H1 (cell line): ENCODE data around the gene ZFP36L2. TPM values are rescaled to one million over a fixed set of nuclear protein-coding genes. Genes with fewer than 3 reads are reported as not detected.

Experiments used
- CTCF ChIA-PET: fragments of 300-600 bp; sonication (Branson Sonifier 250); formaldehyde crosslinking; loops from one replicate; lab custom pipeline; 2021; ENCODE audit not compliant: partially characterized antibody; lab: Charles Lee
- POLR2A ChIA-PET: fragments of 300-600 bp; sonication (Branson Sonifier 250); formaldehyde crosslinking; loops from one replicate; lab custom pipeline; 2021; ENCODE audit warnings: inconsistent platforms; ENCODE audit not compliant: partially characterized antibody; lab: Charles Lee
- DNase-seq, 2 experiments: peaks; one replicate each; pipeline versions ENCODE4 v3.0.0 to v3.0.0-alpha.2; 2010 to 2022; ENCODE audit warnings: low spot score in 2 of 2, low read depth in 1 of 2, mixed read lengths in 1 of 2
- FAIRE-seq: peaks from 2 replicates; lab custom pipeline; 2011; peaks lifted over from hg19 to GRCh38; lab: Jason Lieb, UNC
- H2AFZ ChIP-seq: 2 replicates; pipeline ENCODE4 v1.8.1; 2012; ENCODE audit warnings: low read length, inconsistent platforms
- H2AK5ac ChIP-seq: 2 replicates; pipeline ENCODE4 v1.6.1; 2013; ENCODE audit warnings: low read depth, low read length
- H2BK120ac ChIP-seq: replicated peaks from 2 replicates; pipeline ENCODE3; 2013; ENCODE audit warnings: low read depth, low read length, inconsistent platforms
- H2BK12ac ChIP-seq: 2 replicates; pipeline ENCODE4 v1.6.1; 2013; ENCODE audit warnings: low read depth, low read length
- H2BK15ac ChIP-seq: 2 replicates; pipeline ENCODE4 v1.6.1; 2013; ENCODE audit warnings: low read length
- H2BK20ac ChIP-seq: 2 replicates; pipeline ENCODE4 v1.6.1; 2013; ENCODE audit warnings: low read length
- H2BK5ac ChIP-seq: 2 replicates; pipeline ENCODE4 v1.6.1; 2013; ENCODE audit warnings: low read depth, low read length
- H3K14ac ChIP-seq: 2 replicates; pipeline ENCODE4 v1.6.1; 2013; ENCODE audit warnings: inconsistent platforms; ENCODE audit not compliant: insufficient read length
- H3K18ac ChIP-seq: 2 replicates; pipeline ENCODE4 v1.6.1; 2013; ENCODE audit warnings: low read length; ENCODE audit errors: extremely low read depth
- H3K23ac ChIP-seq: 2 replicates; pipeline ENCODE4 v1.6.1; 2013; ENCODE audit warnings: inconsistent platforms; ENCODE audit not compliant: insufficient read length
- H3K23me2 ChIP-seq: 2 replicates; pipeline ENCODE4 v1.6.1; 2013; ENCODE audit warnings: low read depth, low read length
- H3K27ac ChIP-seq: 2 replicates; pipeline ENCODE4 v1.6.1; 2011; ENCODE audit warnings: low read depth, low read length, inconsistent platforms
- H3K27me3 ChIP-seq, 4 experiments: replicated peaks in 1 of 4; 1 replicate in 1 of 4; 2 replicates in 3 of 4; pipeline versions ENCODE4 v1.6.1 to v1.8.1; 2011 to 2013; ENCODE audit warnings: low read length in 3 of 4, mild to moderate bottlenecking in 3 of 4, inconsistent platforms in 2 of 4, mixed read lengths in 2 of 4, moderate library complexity in 1 of 4; ENCODE audit not compliant: control insufficient read depth in 3 of 4, insufficient read depth in 3 of 4; ENCODE audit errors: extremely low read depth in 1 of 4
- H3K36me3 ChIP-seq, 4 experiments: 2 replicates each; pipeline versions ENCODE4 v1.6.1 to v1.8.1; 2011 to 2013; ENCODE audit warnings: mild to moderate bottlenecking in 4 of 4, low read length in 3 of 4, moderate library complexity in 2 of 4, control low read depth in 1 of 4, inconsistent platforms in 1 of 4; ENCODE audit not compliant: insufficient read depth in 4 of 4, control insufficient read depth in 2 of 4
- H3K4ac ChIP-seq: replicated peaks from 2 replicates; pipeline ENCODE3; 2013; ENCODE audit warnings: low read length, low read depth, mixed read lengths, inconsistent platforms; ENCODE audit not compliant: insufficient read length
- H3K4me1 ChIP-seq, 4 experiments: replicated peaks in 1 of 4; 1 replicate in 1 of 4; 2 replicates in 3 of 4; pipeline versions ENCODE4 v1.6.1 to v1.8.1; 2011 to 2013; ENCODE audit warnings: low read length in 3 of 4, inconsistent platforms in 2 of 4, mixed read lengths in 1 of 4; ENCODE audit not compliant: insufficient read depth in 4 of 4, control insufficient read depth in 3 of 4
- H3K4me2 ChIP-seq, 2 experiments: 2 replicates each; pipeline versions ENCODE4 v1.6.1 to v1.8.1; 2011 to 2013; ENCODE audit warnings: low read depth in 2 of 2, low read length in 2 of 2, control low read depth in 1 of 2, inconsistent platforms in 1 of 2, mild to moderate bottlenecking in 1 of 2; ENCODE audit not compliant: insufficient read depth in 1 of 2
- H3K4me3 ChIP-seq, 4 experiments: fragments of 200-600, 300-600 bp in 1 of 4; sonication (generic), shearing (Covaris generic), sonication (Bioruptor Twin) in 1 of 4; 2 replicates each; pipeline versions ENCODE4 v1.5.1 to v1.8.1; 2011 to 2016; ENCODE audit warnings: low read length in 4 of 4, low read depth in 3 of 4, control low read depth in 2 of 4, inconsistent platforms in 2 of 4, mild to moderate bottlenecking in 2 of 4, mixed read lengths in 1 of 4, moderate library complexity in 1 of 4; ENCODE audit not compliant: insufficient read depth in 2 of 4; ENCODE audit errors: extremely low read depth in 1 of 4
- H3K56ac ChIP-seq: replicated peaks from 2 replicates; pipeline ENCODE3; 2013; ENCODE audit warnings: low read depth, mild to moderate bottlenecking, mixed read lengths, low read length, inconsistent platforms; ENCODE audit not compliant: insufficient read length
- H3K79me1 ChIP-seq: 2 replicates; pipeline ENCODE4 v1.6.1; 2013; ENCODE audit warnings: low read depth, low read length, control low read depth
- H3K79me2 ChIP-seq, 2 experiments: 2 replicates each; pipeline versions ENCODE4 v1.6.1 to v1.8.1; 2012 to 2013; ENCODE audit warnings: low read length in 2 of 2, mild to moderate bottlenecking in 2 of 2, inconsistent platforms in 1 of 2; ENCODE audit not compliant: insufficient read depth in 2 of 2, control insufficient read depth in 1 of 2
- H3K9ac ChIP-seq, 4 experiments: replicated peaks in 1 of 4; 1 replicate in 1 of 4; 2 replicates in 3 of 4; pipeline versions ENCODE4 v1.6.1 to v1.8.1; 2011 to 2013; ENCODE audit warnings: low read depth in 3 of 4, low read length in 3 of 4, control low read depth in 2 of 4, mild to moderate bottlenecking in 2 of 4, moderate library complexity in 2 of 4, inconsistent platforms in 1 of 4; ENCODE audit errors: extremely low read depth in 1 of 4
- H3K9me3 ChIP-seq, 2 experiments: 2 replicates each; pipeline versions ENCODE4 v1.6.1 to v1.8.1; 2012 to 2013; ENCODE audit warnings: mild to moderate bottlenecking in 2 of 2, moderate library complexity in 2 of 2, control low read depth in 1 of 2, inconsistent platforms in 1 of 2, low read depth in 1 of 2, low read length in 1 of 2, mixed read lengths in 1 of 2; ENCODE audit not compliant: insufficient read depth in 2 of 2
- H4K20me1 ChIP-seq, 2 experiments: replicated peaks in 1 of 2; 2 replicates each; pipeline versions ENCODE3 to v1.8.1; 2011 to 2013; ENCODE audit warnings: inconsistent platforms in 2 of 2, low read length in 2 of 2, mild to moderate bottlenecking in 1 of 2; ENCODE audit not compliant: insufficient read depth in 2 of 2, control insufficient read depth in 1 of 2
- H4K5ac ChIP-seq: 2 replicates; pipeline ENCODE4 v1.6.1; 2013; ENCODE audit warnings: low read length, low read depth, mixed read lengths, inconsistent platforms; ENCODE audit not compliant: insufficient read length
- H4K8ac ChIP-seq: 2 replicates; pipeline ENCODE4 v1.8.0; 2013; ENCODE audit warnings: mild to moderate bottlenecking, moderate library complexity, low read length, inconsistent platforms; ENCODE audit not compliant: insufficient read depth; ENCODE audit errors: extremely low read depth
- H4K91ac ChIP-seq: replicated peaks from 2 replicates; pipeline ENCODE3; 2013; ENCODE audit warnings: low read length, mixed read lengths, inconsistent platforms; ENCODE audit not compliant: insufficient read length
- BRCA1 ChIP-seq: IDR thresholded peaks from 2 replicates; pipeline ENCODE4 v1.6.1; 2012; ENCODE audit warnings: low read depth, low read length, improper control_type of control experiment
- JUN ChIP-seq: IDR thresholded peaks from 2 replicates; pipeline ENCODE4 v1.6.1; 2011; ENCODE audit warnings: low read depth, mild to moderate bottlenecking, improper control_type of control experiment, low read length
- KDM5A ChIP-seq: fragments of 200-600 bp; IDR thresholded peaks from 2 replicates; pipeline ENCODE4 v1.7.1; 2012; ENCODE audit warnings: mild to moderate bottlenecking, low read length, inconsistent platforms, mixed read lengths
- POLR2A ChIP-seq, 2 experiments: IDR thresholded peaks; 1 replicate in 1 of 2; 2 replicates in 1 of 2; pipeline ENCODE4 v1.6.1; 2011; ENCODE audit warnings: low read depth in 2 of 2, low read length in 2 of 2, mild to moderate bottlenecking in 2 of 2; ENCODE audit errors: control extremely low read depth in 1 of 2
- TAF7 ChIP-seq: optimal IDR thresholded peaks from 2 replicates; pipeline ENCODE3; 2011; ENCODE audit warnings: low read depth, mild to moderate bottlenecking, inconsistent platforms, low read length, moderate library complexity, borderline replicate concordance
- WGBS, 2 experiments: shearing (Covaris generic) in 1 of 2; methylation state at CpG; one replicate each; pipeline versions ENCODE4 v1.1.6 to v1.1.7; 2013 to 2015; ENCODE audit warnings: low lambda C conversion rate in 2 of 2, mixed read lengths in 2 of 2, inconsistent platforms in 1 of 2, low coverage in 1 of 2, missing lambda C conversion rate in 1 of 2; ENCODE audit not compliant: insufficient replicate concordance in 2 of 2, insufficient coverage in 1 of 2, insufficient read length in 1 of 2; ENCODE audit errors: extremely low coverage in 1 of 2, missing lambda C conversion rate in 1 of 2; 5-methylcytosine and 5-hydroxymethylcytosine counted together
- polyA plus RNA-seq, 7 experiments: library from polyadenylated mRNA; depleted of rRNA in 3 of 7; stranded (reverse) in 5 of 7; unstranded in 2 of 7; fragments of >200 nt in 5 of 7; fragments of 200-250 nt in 2 of 7; gene quantifications; 1 replicate in 5 of 7; 2 replicates in 1 of 7; 4 replicates in 1 of 7; pipeline versions ENCODE4 v1.2.1 to v1.2.3, GENCODE V29; 2011 to 2013; ENCODE audit warnings: missing spikeins in 2 of 7, mixed read lengths in 2 of 7
- total RNA-seq: library from RNA; stranded (reverse); fragmentation: NEBNext Ultra II Directional; extraction: Animal tissue kit (Norgen Biotek cat#: 25700); gene quantifications from 2 replicates; pipeline ENCODE4 v1.2.1, GENCODE V29; 2021

Gene ZFP36L2
- total and polyA plus RNA-seq, 2 of the 8 experiments (the other 6 are each of a cell fraction or from before 2014, with no cell fraction given) = 13.4 to 102 TPM

- no peak overlapping the region for H4K5ac ChIP-seq
- 0 out of 2 replicates have a peak overlapping the region, but pooled peaks have one; percentile 38 for H2BK5ac ChIP-seq
- H3K4me3 ChIP-seq = no peak overlapping the region
- H2AFZ ChIP-seq = no peak overlapping the region
- no peaks in the 10 kb centered on the region for H3K27me3 ChIP-seq
- H3K9me3 ChIP-seq = no peaks in the 10 kb centered on the region
- TF ChIP-seq JUN = no peak
- TF ChIP-seq KDM5A = no peak
- no peak for TF ChIP-seq POLR2A (IDR thresholded peaks at IDR 0.05; ENCODE audit: control extremely low read depth in 1 of 2, low read depth in 2 of 2, low read length in 2 of 2)
- TF ChIP-seq BRCA1 = no peak
- TF ChIP-seq TAF7 = no peak
- TF ChIP-seq, all 59 proteins: peak for 0
- CTCF ChIA-PET = interaction anchor here (0.6 to 1.5 kb wide), 4 partner anchors 22 to 101 kb away, joined by 3 to 7 read pairs (median 5); no protein-coding TSS in a partner anchor
- no peaks in the 10 kb centered on the region for H3K36me3 ChIP-seq
- no peaks in the 10 kb centered on the region for H4K20me1 ChIP-seq
- WGBS, 2 experiments = 94% methylated on average over 6 of the region's 6 CpGs; no CpG with 5 or more reads in 1 of the 2 experiments
- no peak overlapping the region for H3K18ac ChIP-seq
- POLR2A ChIA-PET = no interaction called here
- H3K79me2 ChIP-seq = no peaks in the 10 kb centered on the region
- H3K23ac ChIP-seq = no peak overlapping the region
- DNase-seq (no peak), FAIRE-seq (no peak)
- no peak overlapping the region for H3K14ac ChIP-seq
- no peaks in the 10 kb centered on the region for H3K79me1 ChIP-seq
- no peak overlapping the region for H4K91ac ChIP-seq
- no peak overlapping the region for H3K56ac ChIP-seq
- H2BK12ac ChIP-seq = no peak overlapping the region
- H2AK5ac ChIP-seq = no peak overlapping the region
- no peaks in the 10 kb centered on the region; the same call in 1 of the 2 replicates for H3K23me2 ChIP-seq
- no peak overlapping the region for H3K4ac ChIP-seq
- no peak overlapping the region for H2BK20ac ChIP-seq
- H2BK120ac ChIP-seq = no peak overlapping the region
- no peak overlapping the region for H3K9ac ChIP-seq
- H3K4me1 ChIP-seq = peaks cover 0 to 7% (median under 1%) of the 10 kb centered on the region in 4 experiments; a peak in 3 of 7 replicates
- no peak overlapping the region for H2BK15ac ChIP-seq
- H3K27ac ChIP-seq = no peak overlapping the region
- no peak overlapping the region for H3K4me2 ChIP-seq
- no peak overlapping the region for H4K8ac ChIP-seq
Observed at GRCh38 chr2:43262951-43263350, 36.5 kb upstream of the ZFP36L2 start.
